HEK293T (cell line): ENCODE data around the gene RTKN2.

ENCODE experiments used
- CTCF ChIA-PET: fragments of 350-600 bp; formaldehyde crosslinking; extraction: SDS; loops from one replicate; lab custom pipeline; 2021; ENCODE audit warnings: antibody characterized with exemption, inconsistent platforms; lab: Yijun Ruan, JAX
- POLR2A ChIA-PET: fragments of 350-600 bp; formaldehyde crosslinking; extraction: SDS; loops from one replicate; lab custom pipeline; 2020; ENCODE audit warnings: antibody characterized with exemption, inconsistent platforms; lab: Yijun Ruan, JAX
- DNase-seq: peaks from one replicate; pipeline ENCODE4 v3.0.0; 2012; ENCODE audit warnings: mixed read lengths; ENCODE audit errors: extremely low spot score
- ARNT ChIP-seq: fragments of 450-650 bp; IDR thresholded peaks from 2 replicates; pipeline ENCODE4 v1.6.1; 2017; ENCODE audit warnings: mild to moderate bottlenecking
- BHLHE40 ChIP-seq: fragments of 450-650 bp; IDR thresholded peaks from 2 replicates; pipeline ENCODE4 v1.6.1; 2016; ENCODE audit warnings: mild to moderate bottlenecking, moderate library complexity, borderline replicate concordance
- CTBP1 ChIP-seq: fragments of 450-650 bp; IDR thresholded peaks from 2 replicates; pipeline ENCODE4 v1.6.1; 2016; ENCODE audit warnings: borderline replicate concordance
- ELF4 ChIP-seq: fragments of 450-650 bp; IDR thresholded peaks from 2 replicates; pipeline ENCODE4 v1.6.1; 2017; ENCODE audit warnings: antibody characterized with exemption
- FOXA1 ChIP-seq: fragments of 450-650 bp; IDR thresholded peaks from 2 replicates; pipeline ENCODE4 v1.6.1; 2016; ENCODE audit warnings: mild to moderate bottlenecking
- FOXK2 ChIP-seq: fragments of 450-650 bp; IDR thresholded peaks from 2 replicates; pipeline ENCODE4 v1.6.1; 2016; ENCODE audit warnings: mild to moderate bottlenecking
- FOXM1 ChIP-seq: fragments of 450-650 bp; IDR thresholded peaks from 2 replicates; pipeline ENCODE4 v1.6.1; 2017; ENCODE audit warnings: mild to moderate bottlenecking, borderline replicate concordance
- HDGF ChIP-seq: fragments of 450-650 bp; IDR thresholded peaks from 2 replicates; pipeline ENCODE4 v1.6.1; 2017; ENCODE audit warnings: antibody characterized with exemption, borderline replicate concordance
- L3MBTL2 ChIP-seq: fragments of 450-650 bp; conservative IDR thresholded peaks from 2 replicates; pipeline ENCODE4 v1.6.1; 2016; ENCODE audit warnings: mild to moderate bottlenecking
- LEF1 ChIP-seq: fragments of 450-650 bp; IDR thresholded peaks from 2 replicates; pipeline ENCODE4 v1.6.1; 2017; ENCODE audit warnings: mild to moderate bottlenecking, borderline replicate concordance
- NFRKB ChIP-seq: fragments of 450-650 bp; IDR thresholded peaks from 2 replicates; pipeline ENCODE4 v1.6.1; 2016; ENCODE audit warnings: mild to moderate bottlenecking, moderate library complexity
- PKNOX1 ChIP-seq: fragments of 450-650 bp; IDR thresholded peaks from 2 replicates; pipeline ENCODE4 v1.6.1; 2016
- SP1 ChIP-seq: fragments of 450-650 bp; IDR thresholded peaks from 2 replicates; pipeline ENCODE4 v1.6.1; 2017
- SUZ12 ChIP-seq: fragments of 450-650 bp; IDR thresholded peaks from 2 replicates; pipeline ENCODE4 v1.6.1; 2016; ENCODE audit warnings: mild to moderate bottlenecking
- TARDBP ChIP-seq: fragments of 450-650 bp; IDR thresholded peaks from 2 replicates; pipeline ENCODE4 v1.6.1; 2016
- ZNF384 ChIP-seq: fragments of 450-650 bp; IDR thresholded peaks from 2 replicates; pipeline ENCODE4 v1.6.1; 2016

Gene RTKN2

GRCh38 chr10:62258926-62259325, 9.7 kb downstream of the RTKN2 start:
- DNase-seq, result no peak
- ChIA-PET CTCF (no interaction called here), POLR2A (no interaction called here)
- no peak for TF ChIP-seq SUZ12
- TF ChIP-seq SP1, result no peak
- no peak for TF ChIP-seq LEF1
- no peak for TF ChIP-seq FOXM1
- TF ChIP-seq ZNF384, result no peak
- no peak for TF ChIP-seq PKNOX1
- no peak for TF ChIP-seq HDGF

- POLR2A ChIA-PET, result no interaction called here
- no peak for DNase-seq
- CTCF ChIA-PET, result no interaction called here
- no peak for TF ChIP-seq LEF1
- no peak for TF ChIP-seq ELF4
- no peak for TF ChIP-seq FOXM1
- no peak for TF ChIP-seq SP1
Observed at GRCh38 chr10:62253704-62254103, 14.9 kb downstream of the RTKN2 start.

GRCh38 chr10:62252051-62252450, 16.6 kb downstream of the RTKN2 start:
- no peak for DNase-seq
- CTCF ChIA-PET, result no interaction called here
- no peak for TF ChIP-seq ZNF384
- TF ChIP-seq CTBP1, result no peak
- TF ChIP-seq ELF4, result no peak
- TF ChIP-seq ARNT, result no peak
- no peak for TF ChIP-seq NFRKB
- TF ChIP-seq L3MBTL2, result no peak
- TF ChIP-seq FOXK2, result no peak
- no peak for TF ChIP-seq FOXA1
- no peak for TF ChIP-seq LEF1
- POLR2A ChIA-PET, result interaction anchor here (0.5 kb wide), 1 partner anchor 277 kb away, joined by 6 read pairs; no protein-coding TSS in a partner anchor

- DNase-seq, result no peak
- ChIA-PET CTCF (no interaction called here), POLR2A (no interaction called here)
- TF ChIP-seq ELF4, result no peak
- TF ChIP-seq FOXM1, result no peak
Observed at GRCh38 chr10:62250594-62251198, 17.9 kb downstream of the RTKN2 start.

- TF ChIP-seq PKNOX1 (no peak), FOXK2 (no peak), ELF4 (no peak), CTBP1 (no peak), NFRKB (no peak), L3MBTL2 (no peak), ZNF384 (no peak), ARNT (no peak), FOXA1 (no peak), SUZ12 (no peak), BHLHE40 (no peak)
- DNase-seq, result no peak
- ChIA-PET CTCF (interaction anchor here (1.2 kb wide), 1 partner anchor 212 kb away, joined by 6 read pairs; no protein-coding TSS in a partner anchor), POLR2A (no interaction called here)
Observed at GRCh38 chr10:62249957-62250356, 18.7 kb downstream of the RTKN2 start.

- TF ChIP-seq ELF4 (no peak), L3MBTL2 (no peak), ARNT (no peak), LEF1 (no peak), ZNF384 (no peak), FOXM1 (no peak), FOXA1 (no peak), BHLHE40 (no peak), FOXK2 (no peak)
- CTCF ChIA-PET, result interaction anchor here (0.5 kb wide), 1 partner anchor 255 kb away, joined by 3 read pairs; no protein-coding TSS in a partner anchor
- POLR2A ChIA-PET, result no interaction called here
- no peak for DNase-seq
Observed at GRCh38 chr10:62248465-62248864, 20.2 kb downstream of the RTKN2 start.

GRCh38 chr10:62244785-62245467, 23.7 kb downstream of the RTKN2 start:
- ChIA-PET CTCF (interaction anchor here (0.6 to 1.5 kb wide), 12 partner anchors 17 to 1080 kb away, joined by 3 to 9 read pairs (median 3); no protein-coding TSS in a partner anchor), POLR2A (no interaction called here)
- TF ChIP-seq ARNT (no peak), FOXK2 (no peak), PKNOX1 (no peak), ELF4 (no peak), BHLHE40 (no peak), LEF1 (no peak), SUZ12 (no peak), L3MBTL2 (no peak), FOXM1 (no peak), CTBP1 (no peak), FOXA1 (no peak), NFRKB (no peak), SP1 (no peak), HDGF (no peak), TARDBP (no peak), ZNF384 (no peak)
- peak; percentile 40 for DNase-seq
